NB4 (cell line): ENCODE measurements around the gene ASB6.
A peak's percentile ranks its signal among the peaks of the same experiment; 100 is the strongest.

Experiments used
- DNase-seq: peaks from one replicate; pipeline ENCODE4 v3.0.0; 2010; ENCODE audit warnings: low read depth
- H3K4me3 ChIP-seq: one replicate; pipeline ENCODE4 v1.5.1; 2011; ENCODE audit warnings: mild to moderate bottlenecking, low read depth, low read length, moderate library complexity
- MYC ChIP-seq: IDR thresholded peaks from 2 replicates; pipeline ENCODE4 v1.6.1; 2011; ENCODE audit warnings: low read depth, low read length
- POLR2A ChIP-seq: IDR thresholded peaks from 2 replicates; pipeline ENCODE4 v1.6.1; 2011; ENCODE audit warnings: mild to moderate bottlenecking; ENCODE audit not compliant: insufficient read length; ENCODE audit errors: extremely low read depth
- TF ChIP-seq, protein P1 (sequence below): IDR thresholded peaks from one replicate; pipeline ENCODE4 v1.5.1; 2012; ENCODE audit warnings: low read depth, low read length
- TF ChIP-seq, protein P2 (sequence below): IDR thresholded peaks from 2 replicates; pipeline ENCODE4 v1.6.1; 2011; ENCODE audit warnings: low read depth, low read length

Gene ASB6

DNA sequence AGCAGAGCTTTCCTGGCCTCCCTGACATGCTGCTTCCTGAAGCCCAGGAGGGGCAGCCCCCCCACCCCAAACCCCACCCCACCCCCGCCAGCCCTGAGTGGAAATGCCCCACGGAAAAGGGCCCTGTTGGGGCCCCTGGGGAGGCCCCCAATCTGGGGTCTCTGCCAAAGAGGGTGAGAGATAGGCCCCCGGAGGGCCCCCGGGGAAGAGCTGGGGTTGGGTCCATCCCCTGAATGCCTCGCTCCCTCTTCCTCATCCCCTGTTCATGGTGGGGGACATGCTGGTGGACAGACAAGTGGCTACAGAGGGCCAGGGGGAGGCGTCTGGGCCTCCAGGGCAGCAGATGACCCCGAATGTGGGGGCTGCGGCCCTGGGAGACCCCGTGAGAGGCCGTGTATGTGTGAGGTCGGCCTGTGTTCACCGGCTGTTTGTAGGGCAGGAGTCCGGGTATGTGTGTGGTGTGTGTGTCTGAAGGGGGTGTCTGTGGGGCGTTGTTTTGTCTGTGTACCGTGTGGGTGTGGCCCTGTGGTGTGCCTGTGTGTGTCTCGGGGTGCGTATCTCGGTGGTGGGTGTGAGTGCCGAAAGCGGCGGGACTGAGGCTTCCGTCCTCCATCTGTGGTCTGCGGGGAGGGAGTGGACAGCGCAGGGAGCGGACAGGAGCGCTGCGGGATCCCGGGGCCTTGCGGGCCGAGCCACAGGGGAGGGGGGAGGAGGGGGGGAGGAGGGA is 32.3 kb downstream of the ASB6 start:
- H3K4me3 ChIP-seq, result no peak overlapping the region
- TF ChIP-seq MYC (no peak), POLR2A (no peak)
- DNase-seq, result peak; percentile 38

DNA sequence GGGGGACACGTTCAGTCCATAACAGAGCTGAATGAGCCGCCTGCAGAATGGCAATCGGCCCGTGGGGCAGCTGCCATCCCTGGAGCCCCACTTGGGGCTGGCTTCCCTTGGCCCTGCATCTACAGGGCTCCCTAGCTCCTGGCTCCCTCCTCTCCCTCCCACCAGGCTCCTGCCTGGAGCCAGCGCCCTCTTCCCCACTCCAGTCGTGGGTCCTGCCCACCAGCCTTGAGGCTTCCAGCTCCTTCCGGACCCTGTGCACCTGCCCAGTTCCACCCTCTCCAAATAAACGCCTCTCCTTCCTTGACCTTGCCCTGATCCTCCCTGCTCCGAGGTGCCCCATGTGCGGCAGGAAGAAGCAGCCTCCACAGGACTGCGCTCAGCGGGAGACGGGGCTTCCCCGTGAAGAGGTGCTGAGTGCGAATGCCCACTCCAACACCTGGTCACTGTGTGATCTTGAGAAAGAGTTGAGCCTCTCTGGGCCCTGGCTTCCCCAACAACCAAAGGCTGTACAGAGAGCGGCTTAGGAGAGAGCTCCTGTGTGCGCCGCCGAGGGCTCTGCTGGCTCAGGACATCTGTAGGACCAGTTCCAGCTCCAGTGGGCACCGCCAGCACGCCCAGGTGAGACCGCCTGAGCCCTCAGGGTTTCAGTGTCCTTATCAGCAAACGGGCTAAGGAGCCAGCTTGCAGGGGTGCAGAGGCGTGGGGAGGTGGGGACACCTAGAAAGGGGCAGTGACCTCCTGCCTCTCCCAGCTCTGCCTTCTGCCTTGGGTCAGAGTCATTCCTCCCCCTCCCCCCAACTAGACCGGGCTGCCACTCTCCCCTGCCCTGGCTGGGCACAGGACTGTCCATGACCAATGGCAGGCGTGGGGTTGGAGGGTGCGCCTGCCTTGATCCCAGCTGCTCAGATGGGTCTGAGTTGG is 33.1 kb downstream of the ASB6 start:
- no peak for DNase-seq
- TF ChIP-seq, protein P1, sequence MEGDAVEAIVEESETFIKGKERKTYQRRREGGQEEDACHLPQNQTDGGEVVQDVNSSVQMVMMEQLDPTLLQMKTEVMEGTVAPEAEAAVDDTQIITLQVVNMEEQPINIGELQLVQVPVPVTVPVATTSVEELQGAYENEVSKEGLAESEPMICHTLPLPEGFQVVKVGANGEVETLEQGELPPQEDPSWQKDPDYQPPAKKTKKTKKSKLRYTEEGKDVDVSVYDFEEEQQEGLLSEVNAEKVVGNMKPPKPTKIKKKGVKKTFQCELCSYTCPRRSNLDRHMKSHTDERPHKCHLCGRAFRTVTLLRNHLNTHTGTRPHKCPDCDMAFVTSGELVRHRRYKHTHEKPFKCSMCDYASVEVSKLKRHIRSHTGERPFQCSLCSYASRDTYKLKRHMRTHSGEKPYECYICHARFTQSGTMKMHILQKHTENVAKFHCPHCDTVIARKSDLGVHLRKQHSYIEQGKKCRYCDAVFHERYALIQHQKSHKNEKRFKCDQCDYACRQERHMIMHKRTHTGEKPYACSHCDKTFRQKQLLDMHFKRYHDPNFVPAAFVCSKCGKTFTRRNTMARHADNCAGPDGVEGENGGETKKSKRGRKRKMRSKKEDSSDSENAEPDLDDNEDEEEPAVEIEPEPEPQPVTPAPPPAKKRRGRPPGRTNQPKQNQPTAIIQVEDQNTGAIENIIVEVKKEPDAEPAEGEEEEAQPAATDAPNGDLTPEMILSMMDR, result no peak
- TF ChIP-seq, protein P2, sequence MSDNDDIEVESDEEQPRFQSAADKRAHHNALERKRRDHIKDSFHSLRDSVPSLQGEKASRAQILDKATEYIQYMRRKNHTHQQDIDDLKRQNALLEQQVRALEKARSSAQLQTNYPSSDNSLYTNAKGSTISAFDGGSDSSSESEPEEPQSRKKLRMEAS, result no peak
- no peak for TF ChIP-seq POLR2A
- TF ChIP-seq MYC, result no peak
- H3K4me3 ChIP-seq, result no peak overlapping the region

DNA sequence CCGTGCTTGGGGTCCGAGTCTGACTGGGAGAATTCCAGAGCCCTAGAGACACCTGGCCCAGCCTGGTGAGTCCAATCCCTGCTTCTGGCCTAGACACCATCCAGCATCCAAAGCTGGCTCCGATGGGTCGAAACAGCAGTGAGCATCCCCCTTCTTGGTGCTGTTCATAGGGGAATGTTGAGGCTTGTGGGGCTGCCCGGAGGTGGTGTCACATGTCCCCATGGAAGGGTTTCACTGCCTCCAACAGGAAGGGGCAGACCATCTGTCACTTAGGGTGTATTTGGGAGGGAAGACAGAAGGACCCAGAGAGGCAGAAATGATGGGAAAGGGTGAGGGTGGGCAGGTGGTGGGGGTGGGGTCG is 34.9 kb downstream of the ASB6 start:
- H3K4me3 ChIP-seq, result no peak overlapping the region
- DNase-seq, result no peak
- TF ChIP-seq POLR2A, result no peak
- TF ChIP-seq, protein P2, result no peak
- no peak for TF ChIP-seq MYC
- TF ChIP-seq, protein P1, result no peak

DNA sequence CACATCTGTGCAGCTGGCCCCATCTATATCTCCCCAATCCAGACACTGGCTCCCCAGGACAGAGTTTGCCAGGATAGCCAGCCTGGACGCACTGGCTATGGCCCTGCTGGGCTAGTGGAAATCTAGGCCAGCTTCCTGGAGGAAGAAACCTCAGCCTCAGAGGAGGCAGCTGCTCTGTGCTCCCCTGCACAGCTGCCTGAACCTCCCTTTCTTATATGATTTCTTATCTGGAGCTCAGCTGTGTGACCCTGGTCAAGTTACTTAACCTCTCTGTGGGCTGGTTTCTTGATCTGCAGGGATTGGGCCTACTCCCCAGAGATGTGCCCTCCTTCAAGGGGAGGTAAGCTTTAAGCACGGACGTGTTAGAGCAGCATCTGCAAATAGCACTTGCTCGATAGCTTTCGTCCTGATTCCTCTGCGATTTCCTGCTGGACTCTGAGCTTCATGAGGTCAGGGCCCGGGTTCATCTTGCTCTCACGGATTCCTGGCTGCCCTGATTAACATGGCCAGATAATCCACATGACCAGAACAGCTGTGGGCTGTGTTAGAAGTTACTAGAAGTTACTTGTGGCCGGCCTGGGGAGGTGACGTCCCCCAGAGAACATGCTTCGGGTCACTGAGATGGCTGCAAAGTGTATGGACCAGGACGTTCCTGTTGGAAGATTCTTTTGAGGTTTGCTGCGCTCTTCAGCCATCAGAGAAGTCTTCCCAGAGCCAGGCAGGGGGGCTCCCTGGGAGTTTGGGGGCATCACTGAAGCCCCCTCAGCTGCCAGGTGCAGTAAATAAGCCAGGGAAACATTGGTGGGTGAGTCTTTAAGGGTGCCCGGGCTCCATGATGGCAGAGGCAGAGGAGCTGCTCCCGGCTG is 35.6 kb downstream of the ASB6 start:
- no peak for DNase-seq
- H3K4me3 ChIP-seq, result no peak overlapping the region
- TF ChIP-seq, protein P2, result no peak
- TF ChIP-seq MYC (no peak), POLR2A (no peak)
- TF ChIP-seq, protein P1, result no peak

DNA sequence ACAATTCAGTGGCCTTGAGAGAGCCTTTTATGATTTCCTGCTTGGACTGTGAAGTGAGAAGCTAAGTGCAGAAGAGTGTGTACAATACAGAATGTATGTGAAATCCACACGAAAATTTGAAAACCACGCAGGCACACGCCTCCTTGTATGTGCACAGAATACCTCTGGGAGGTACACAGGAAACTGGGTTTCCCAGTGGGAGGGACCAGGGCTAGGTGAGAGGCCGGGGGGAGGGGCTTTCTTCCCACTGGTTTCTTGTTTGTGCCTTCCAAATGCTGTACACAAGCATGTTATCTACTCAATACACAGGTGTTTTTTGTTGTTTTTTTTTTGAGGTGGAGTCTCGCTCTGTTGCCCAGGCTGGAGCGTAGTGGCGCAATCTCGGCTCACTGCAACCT is 37.2 kb downstream of the ASB6 start:
- TF ChIP-seq, protein P2, result no peak
- TF ChIP-seq POLR2A (no peak), MYC (no peak)
- TF ChIP-seq, protein P1, result no peak
- DNase-seq, result no peak
- no peak overlapping the region for H3K4me3 ChIP-seq
